Coronary artery (tissue), 2 donors: ENCODE measurements around the gene SEMA3C.

Experiments
- DNase-seq: peaks from one replicate; pipeline ENCODE4 v3.0.0-alpha.2; 2017; ENCODE audit warnings: low spot score
- H3K27ac ChIP-seq, 2 donors: fragments of 200-600 bp; sonication (generic); one replicate each; pipeline ENCODE4 v1.5.1; 2016 to 2019
- H3K4me3 ChIP-seq: fragments of 200-600 bp; sonication (generic); 2 replicates; pipeline ENCODE4 v1.5.1; 2016; ENCODE audit warnings: mild to moderate bottlenecking, moderate library complexity
- TF ChIP-seq, protein P1 (sequence below): fragments of 200-600 bp; sonication (generic); IDR thresholded peaks from one replicate; pipeline ENCODE4 v1.5.1; 2019; ENCODE audit warnings: antibody characterized with exemption

SEMA3C gene

DNA sequence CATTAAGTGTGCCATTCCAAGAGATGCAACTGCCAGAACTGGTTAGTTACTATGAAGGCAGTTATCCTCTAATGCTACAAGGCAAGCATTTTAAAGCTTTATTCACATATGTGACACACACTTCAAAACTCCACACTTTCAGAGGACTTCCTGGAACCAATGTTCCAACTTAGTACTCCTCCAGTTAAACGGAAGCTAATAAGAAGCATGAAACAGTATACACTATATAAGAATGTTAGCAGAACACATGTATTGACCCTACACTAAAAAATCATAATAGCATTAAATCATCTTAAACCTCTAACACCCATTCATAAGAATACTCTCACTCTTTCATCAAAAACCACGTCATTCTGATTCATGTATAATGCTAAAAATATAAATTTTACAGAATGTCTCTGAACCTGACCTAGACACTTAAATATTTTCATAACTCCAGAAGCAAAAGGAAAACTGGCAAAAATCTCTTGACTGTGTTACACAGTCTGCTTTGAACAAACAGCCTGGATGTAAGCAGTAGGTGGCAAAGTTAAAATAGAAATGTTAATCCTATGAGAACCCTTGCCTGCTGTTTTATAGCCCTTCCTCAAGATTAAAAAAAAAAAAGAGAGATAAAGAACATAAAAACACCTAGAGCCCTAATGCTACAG is 135.0 kb downstream of the SEMA3C start:
- TF ChIP-seq, protein P1, sequence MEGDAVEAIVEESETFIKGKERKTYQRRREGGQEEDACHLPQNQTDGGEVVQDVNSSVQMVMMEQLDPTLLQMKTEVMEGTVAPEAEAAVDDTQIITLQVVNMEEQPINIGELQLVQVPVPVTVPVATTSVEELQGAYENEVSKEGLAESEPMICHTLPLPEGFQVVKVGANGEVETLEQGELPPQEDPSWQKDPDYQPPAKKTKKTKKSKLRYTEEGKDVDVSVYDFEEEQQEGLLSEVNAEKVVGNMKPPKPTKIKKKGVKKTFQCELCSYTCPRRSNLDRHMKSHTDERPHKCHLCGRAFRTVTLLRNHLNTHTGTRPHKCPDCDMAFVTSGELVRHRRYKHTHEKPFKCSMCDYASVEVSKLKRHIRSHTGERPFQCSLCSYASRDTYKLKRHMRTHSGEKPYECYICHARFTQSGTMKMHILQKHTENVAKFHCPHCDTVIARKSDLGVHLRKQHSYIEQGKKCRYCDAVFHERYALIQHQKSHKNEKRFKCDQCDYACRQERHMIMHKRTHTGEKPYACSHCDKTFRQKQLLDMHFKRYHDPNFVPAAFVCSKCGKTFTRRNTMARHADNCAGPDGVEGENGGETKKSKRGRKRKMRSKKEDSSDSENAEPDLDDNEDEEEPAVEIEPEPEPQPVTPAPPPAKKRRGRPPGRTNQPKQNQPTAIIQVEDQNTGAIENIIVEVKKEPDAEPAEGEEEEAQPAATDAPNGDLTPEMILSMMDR, result no peak
- Histone ChIP-seq H3K27ac (peak overlapping the region; percentile 62 to 69), H3K4me3 (peak overlapping the region; percentile 9)
- no peak for DNase-seq

DNA sequence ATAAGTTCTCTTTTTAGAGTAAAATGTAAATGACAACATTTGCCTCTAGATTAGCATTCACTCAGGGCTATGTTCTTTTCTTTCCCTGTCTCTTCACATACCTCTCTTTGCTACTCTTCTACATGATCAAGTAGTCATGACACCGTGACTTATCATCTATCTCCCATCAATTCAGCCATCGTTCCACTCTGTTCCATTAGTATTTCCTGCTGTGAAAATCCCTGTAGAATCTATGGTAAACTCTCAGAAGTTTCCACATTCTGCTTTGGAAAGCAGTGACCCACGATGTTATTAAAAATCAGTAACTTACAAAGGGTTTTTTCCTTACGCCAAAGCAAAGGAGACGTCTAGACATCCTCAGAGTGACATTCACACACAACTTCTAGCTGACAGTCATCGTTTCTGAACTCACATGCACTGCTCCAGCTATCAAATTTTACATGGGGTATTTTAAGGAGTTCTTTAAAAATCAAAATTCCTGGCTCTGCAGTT is 135.6 kb downstream of the SEMA3C start:
- TF ChIP-seq, protein P1, result no peak
- Histone ChIP-seq H3K4me3 (peak overlapping the region; percentile 9), H3K27ac (peak overlapping the region; percentile 62 to 69)
- DNase-seq, result no peak

DNA sequence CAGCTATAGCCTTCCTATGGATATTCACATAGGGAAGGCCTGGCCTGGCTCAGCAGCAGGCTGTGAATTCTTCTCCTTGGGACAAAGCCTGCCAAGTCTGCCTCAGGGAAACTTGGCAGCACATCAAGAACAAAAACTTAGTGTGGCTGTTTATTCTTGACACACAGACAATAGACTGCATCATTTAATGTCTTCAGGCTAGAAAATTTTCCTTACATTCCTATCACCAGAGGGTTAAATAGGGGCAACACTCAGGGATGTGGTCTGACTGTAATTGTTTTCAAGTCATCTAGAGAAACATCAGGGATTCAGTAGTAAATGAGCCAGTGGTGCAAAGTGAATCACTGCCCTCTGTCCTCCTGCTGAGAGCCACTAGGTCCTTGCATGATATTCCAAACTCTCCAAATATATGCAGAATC is 137.3 kb downstream of the SEMA3C start:
- DNase-seq, result no peak
- no peak overlapping the region for H3K4me3 ChIP-seq
- TF ChIP-seq, protein P1, result no peak
- H3K27ac ChIP-seq, result peak overlapping the region; percentile 45 to 56

DNA sequence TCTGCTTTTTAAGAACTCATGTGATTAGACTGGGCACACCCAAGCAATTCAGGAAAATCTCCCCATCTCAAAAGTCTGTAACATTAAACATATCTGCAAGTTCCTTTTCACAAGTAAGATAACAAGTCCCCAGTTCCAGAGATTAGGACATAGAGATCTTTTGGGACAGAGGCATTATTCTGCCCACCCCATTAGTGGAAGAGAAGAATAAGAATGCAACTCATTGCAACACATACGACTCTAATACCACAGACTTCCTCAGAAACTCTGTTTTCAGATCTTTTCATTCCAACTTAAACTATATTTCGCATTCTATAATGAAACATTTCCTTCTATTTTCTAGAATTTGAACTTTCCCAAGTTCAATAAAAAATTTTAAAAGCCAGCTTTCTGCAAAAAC is 137.7 kb downstream of the SEMA3C start:
- H3K27ac ChIP-seq, result peak overlapping the region; percentile 45 to 56
- no peak for DNase-seq
- TF ChIP-seq, protein P1, result no peak
- H3K4me3 ChIP-seq, result no peak overlapping the region

DNA sequence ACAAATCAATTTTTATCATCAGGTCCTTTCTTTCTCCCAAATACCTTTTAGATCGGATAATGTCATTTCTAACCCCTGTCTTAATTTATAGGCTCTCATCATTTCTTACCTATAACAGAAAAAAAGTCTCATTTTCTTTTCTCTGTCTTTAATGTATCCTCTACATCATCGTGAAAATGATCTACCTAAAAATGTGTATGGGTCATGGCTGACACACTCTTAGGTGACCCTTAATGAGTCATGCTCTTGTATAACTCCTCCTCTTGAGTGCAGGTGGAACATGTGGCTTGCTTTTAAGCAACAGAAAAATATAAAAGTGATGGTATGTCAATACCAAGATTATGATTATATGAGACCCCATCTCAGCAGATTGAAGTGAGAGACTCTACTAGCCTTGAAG is 139.4 kb downstream of the SEMA3C start:
- TF ChIP-seq, protein P1, result no peak

DNA sequence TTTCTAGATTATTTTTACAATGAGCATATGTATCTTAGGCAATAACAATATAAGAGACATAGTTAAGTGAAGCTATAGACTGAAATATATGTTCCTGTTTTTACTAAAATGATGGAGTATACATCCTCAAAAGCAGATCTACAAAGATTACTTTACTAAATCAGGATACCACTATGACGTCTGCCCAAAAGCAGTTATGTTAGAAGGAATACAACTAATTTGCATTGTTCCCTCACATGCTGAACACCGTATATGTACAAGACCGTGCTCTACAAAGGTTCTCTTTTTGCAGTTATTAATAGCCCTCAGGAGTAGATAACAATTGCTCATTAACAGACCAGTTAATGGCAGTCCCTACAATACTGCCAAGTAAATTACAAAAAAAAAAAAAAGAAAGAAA is 143.0 kb downstream of the SEMA3C start:
- Histone ChIP-seq H3K27ac (no peak overlapping the region), H3K4me3 (no peak overlapping the region)
- no peak for DNase-seq
- TF ChIP-seq, protein P1, result no peak

More for the DNA sequence above, 139.4 kb downstream of the SEMA3C start:
- Histone ChIP-seq H3K27ac (no peak overlapping the region), H3K4me3 (no peak overlapping the region)
- DNase-seq, result no peak

DNA sequence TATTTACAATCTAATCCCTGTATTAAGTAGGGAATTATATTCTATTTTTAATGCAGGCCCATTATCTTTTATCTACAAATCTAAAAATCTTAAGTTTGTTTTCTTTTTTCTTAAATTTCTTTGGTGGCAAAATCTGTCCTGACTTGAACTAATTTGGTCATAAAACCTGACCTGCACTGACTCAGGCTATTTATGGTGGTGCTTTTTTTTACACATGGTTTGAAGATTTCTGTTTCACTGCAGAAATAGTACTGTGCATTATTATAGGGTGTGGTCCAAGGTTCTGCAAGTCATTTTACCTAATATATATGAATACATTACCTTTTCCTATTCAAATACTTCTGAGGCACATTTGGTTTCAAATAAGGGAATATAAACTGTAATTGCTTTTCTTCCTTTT is 143.4 kb downstream of the SEMA3C start:
- no peak overlapping the region for H3K27ac ChIP-seq
- DNase-seq, result no peak
- TF ChIP-seq, protein P1, result no peak
- no peak overlapping the region for H3K4me3 ChIP-seq
